ENCODE measurements around the gene ABCB11. TPM values are rescaled to one million over a fixed set of nuclear protein-coding genes. Genes with fewer than 3 reads are reported as not detected.

The ABCB11 gene
- total RNA-seq, 1 experiment from 2014 or later = not detected

DNA sequence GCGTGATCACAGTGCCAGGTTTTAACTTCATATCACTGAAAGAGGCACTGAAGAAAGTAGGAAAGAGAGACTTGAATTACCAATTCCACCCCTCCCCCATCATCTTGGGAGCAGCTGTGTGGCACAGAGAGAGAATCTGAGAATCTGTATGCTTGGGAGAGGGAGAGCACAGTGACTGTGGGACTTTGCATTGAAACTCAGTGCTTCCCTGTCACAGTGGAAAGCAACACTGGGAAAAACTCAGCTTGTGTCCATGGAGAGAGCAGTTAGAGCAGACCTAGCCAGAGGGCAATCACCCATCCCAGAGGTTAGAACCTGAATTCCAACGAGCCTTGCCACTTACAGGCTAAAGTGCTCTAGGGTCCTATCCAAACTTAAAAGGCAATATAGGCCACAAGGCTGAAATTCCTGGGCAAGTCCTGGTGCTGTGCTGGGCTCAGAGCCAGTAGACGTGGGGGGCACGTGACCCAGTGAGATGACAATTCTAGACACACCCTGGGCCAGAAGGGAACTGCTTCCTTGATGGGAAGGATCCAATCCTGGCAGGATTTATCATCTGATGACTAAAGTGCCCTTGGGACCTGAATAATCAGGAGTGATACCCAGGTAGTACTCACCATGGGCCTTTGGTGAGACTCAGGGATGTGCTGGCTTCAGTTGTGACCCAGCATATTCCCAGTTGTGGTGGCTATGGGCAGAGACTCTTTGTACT is 15.5 kb upstream of the ABCB11 start:
- intact Hi-C loops (cut with micrococcal nuclease; ENCODE audit: unreplicated experiment) = no loop called here
- BruUV-seq (replicated peaks) = no TSS peak
- Histone ChIP-seq H3K9me3 (ENCODE audit: low read depth, low read length, poor library complexity, severe bottlenecking) (no peaks in the 10 kb centered on the region), H3K36me3 (ENCODE audit: insufficient read depth, low read length, poor library complexity, severe bottlenecking) (no peaks in the 10 kb centered on the region), H3K4me1 (ENCODE audit: insufficient read depth, low read length, poor library complexity, severe bottlenecking) (no peaks in the 10 kb centered on the region), H3K27ac (ENCODE audit: low read depth, low read length, poor library complexity, severe bottlenecking) (no peak overlapping the region), H3K4me3 (ENCODE audit: low read depth, low read length, poor library complexity, severe bottlenecking) (no peak overlapping the region), H3K27me3 (replicated peaks; ENCODE audit: insufficient read depth, low read depth, low read length, poor library complexity) (no peaks in the 10 kb centered on the region)
- TF ChIP-seq, protein P1, sequence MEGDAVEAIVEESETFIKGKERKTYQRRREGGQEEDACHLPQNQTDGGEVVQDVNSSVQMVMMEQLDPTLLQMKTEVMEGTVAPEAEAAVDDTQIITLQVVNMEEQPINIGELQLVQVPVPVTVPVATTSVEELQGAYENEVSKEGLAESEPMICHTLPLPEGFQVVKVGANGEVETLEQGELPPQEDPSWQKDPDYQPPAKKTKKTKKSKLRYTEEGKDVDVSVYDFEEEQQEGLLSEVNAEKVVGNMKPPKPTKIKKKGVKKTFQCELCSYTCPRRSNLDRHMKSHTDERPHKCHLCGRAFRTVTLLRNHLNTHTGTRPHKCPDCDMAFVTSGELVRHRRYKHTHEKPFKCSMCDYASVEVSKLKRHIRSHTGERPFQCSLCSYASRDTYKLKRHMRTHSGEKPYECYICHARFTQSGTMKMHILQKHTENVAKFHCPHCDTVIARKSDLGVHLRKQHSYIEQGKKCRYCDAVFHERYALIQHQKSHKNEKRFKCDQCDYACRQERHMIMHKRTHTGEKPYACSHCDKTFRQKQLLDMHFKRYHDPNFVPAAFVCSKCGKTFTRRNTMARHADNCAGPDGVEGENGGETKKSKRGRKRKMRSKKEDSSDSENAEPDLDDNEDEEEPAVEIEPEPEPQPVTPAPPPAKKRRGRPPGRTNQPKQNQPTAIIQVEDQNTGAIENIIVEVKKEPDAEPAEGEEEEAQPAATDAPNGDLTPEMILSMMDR (conservative IDR thresholded peaks at IDR 0.05; ENCODE audit: low read depth, low read length) = no peak
- TF ChIP-seq EZH2 (IDR thresholded peaks at IDR 0.05; ENCODE audit: borderline replicate concordance, low read depth, low read length, poor library complexity, severe bottlenecking) = no peak
- no peak for DNase-seq (ENCODE audit: low spot score)
- ChIA-PET CTCF (no interaction called here), POLR2A (ENCODE audit: low non-redundant PET) (no interaction called here)

DNA sequence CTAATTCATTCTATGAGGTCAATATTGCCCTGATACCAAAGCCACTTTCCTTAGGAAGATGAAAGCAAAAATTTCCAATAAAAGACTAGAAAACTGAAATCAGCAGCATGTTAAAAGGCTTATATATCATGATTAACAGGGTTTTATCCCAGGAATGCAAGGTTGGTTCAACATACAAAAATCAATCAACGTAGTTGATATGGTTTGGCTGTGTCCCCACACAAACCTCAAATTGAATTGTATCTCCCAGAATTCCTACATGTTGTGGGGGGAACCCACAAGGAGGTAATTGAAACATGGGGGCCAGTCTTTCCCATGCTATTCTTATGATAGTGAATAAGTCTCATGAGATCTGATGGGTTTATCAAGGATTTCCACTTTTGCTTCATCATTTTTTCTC is 11.7 kb upstream of the ABCB11 start:
- no peaks in the 10 kb centered on the region for H3K4me1 ChIP-seq (ENCODE audit: insufficient read depth, low read length, poor library complexity, severe bottlenecking)
- no peak overlapping the region for H3K27ac ChIP-seq (ENCODE audit: low read depth, low read length, poor library complexity, severe bottlenecking)
- TF ChIP-seq, protein P1 (conservative IDR thresholded peaks at IDR 0.05; ENCODE audit: low read depth, low read length) = no peak
- TF ChIP-seq EZH2 (IDR thresholded peaks at IDR 0.05; ENCODE audit: borderline replicate concordance, low read depth, low read length, poor library complexity, severe bottlenecking) = no peak
- POLR2A ChIA-PET (ENCODE audit: low non-redundant PET) = no interaction called here
- no peak for DNase-seq (ENCODE audit: low spot score)
- H3K36me3 ChIP-seq (ENCODE audit: insufficient read depth, low read length, poor library complexity, severe bottlenecking) = no peaks in the 10 kb centered on the region
- no peaks in the 10 kb centered on the region for H3K27me3 ChIP-seq (replicated peaks; ENCODE audit: insufficient read depth, low read depth, low read length, poor library complexity)
- no TSS peak for BruUV-seq (replicated peaks)
- intact Hi-C loops (cut with micrococcal nuclease; ENCODE audit: unreplicated experiment) = no loop called here
- H3K4me3 ChIP-seq (ENCODE audit: low read depth, low read length, poor library complexity, severe bottlenecking) = no peak overlapping the region
- CTCF ChIA-PET = no interaction called here
- H3K9me3 ChIP-seq (ENCODE audit: low read depth, low read length, poor library complexity, severe bottlenecking) = no peaks in the 10 kb centered on the region

DNA sequence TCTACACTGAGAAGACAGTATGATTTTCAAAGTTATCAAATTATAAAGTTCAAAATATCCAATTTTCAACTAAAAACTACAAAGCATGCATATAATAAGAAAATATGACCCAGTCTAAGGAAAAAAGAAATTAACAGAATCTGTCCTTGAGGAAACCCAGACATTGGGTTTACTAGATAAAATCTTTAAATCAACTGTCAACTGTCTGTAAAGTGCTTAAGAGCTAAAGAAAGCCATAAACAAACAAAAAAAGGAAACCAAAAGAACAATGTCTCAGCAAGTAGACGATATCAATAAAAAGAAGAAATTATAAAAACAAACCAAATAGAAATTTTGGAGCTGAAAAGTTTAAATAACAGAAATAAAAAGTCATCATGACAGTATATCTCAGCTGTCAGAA is 10.5 kb upstream of the ABCB11 start:
- no peaks in the 10 kb centered on the region for H3K4me1 ChIP-seq (ENCODE audit: insufficient read depth, low read length, poor library complexity, severe bottlenecking)
- no peaks in the 10 kb centered on the region for H3K9me3 ChIP-seq (ENCODE audit: low read depth, low read length, poor library complexity, severe bottlenecking)
- BruUV-seq (replicated peaks) = no TSS peak
- POLR2A ChIA-PET (ENCODE audit: low non-redundant PET) = interaction anchor here (0.7 kb wide), 1 partner anchor 11 kb away, joined by 3 read pairs; no protein-coding TSS in a partner anchor
- CTCF ChIA-PET = no interaction called here
- H3K36me3 ChIP-seq (ENCODE audit: insufficient read depth, low read length, poor library complexity, severe bottlenecking) = no peaks in the 10 kb centered on the region
- DNase-seq (ENCODE audit: low spot score) = no peak
- H3K27me3 ChIP-seq (replicated peaks; ENCODE audit: insufficient read depth, low read depth, low read length, poor library complexity) = no peaks in the 10 kb centered on the region
- no peak overlapping the region for H3K27ac ChIP-seq (ENCODE audit: low read depth, low read length, poor library complexity, severe bottlenecking)
- H3K4me3 ChIP-seq (ENCODE audit: low read depth, low read length, poor library complexity, severe bottlenecking) = no peak overlapping the region
- intact Hi-C loops (cut with micrococcal nuclease; ENCODE audit: unreplicated experiment) = no loop called here
- TF ChIP-seq, protein P1 (conservative IDR thresholded peaks at IDR 0.05; ENCODE audit: low read depth, low read length) = no peak
- TF ChIP-seq EZH2 (IDR thresholded peaks at IDR 0.05; ENCODE audit: borderline replicate concordance, low read depth, low read length, poor library complexity, severe bottlenecking) = no peak

Data from A673 (cell line).